ENCODE results near the gene ATOH8. TPM values are rescaled to one million over a fixed set of nuclear protein-coding genes. Genes with fewer than 3 reads are reported as not detected.

The ATOH8 gene
- total RNA-seq, 1 donor from 2014 or later: 44.9 TPM

DNA sequence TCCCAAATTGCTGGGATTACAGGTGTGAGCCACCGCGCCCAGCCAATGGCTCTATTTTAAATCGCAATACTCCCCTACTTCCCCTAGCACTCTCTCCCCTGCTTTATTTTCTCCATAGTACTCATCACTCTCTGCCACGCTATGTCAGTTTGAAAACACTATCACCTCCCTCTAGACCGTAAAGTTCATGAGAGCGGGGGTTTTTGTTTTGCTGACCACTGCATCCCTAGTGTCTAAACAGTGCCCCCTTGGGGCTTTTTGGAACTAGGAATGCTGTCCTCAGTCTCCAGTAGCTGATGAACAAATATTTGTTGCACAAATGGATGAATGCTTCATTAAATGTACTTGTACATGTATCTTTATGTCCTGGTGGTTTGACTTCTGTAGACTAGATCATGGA is 44.1 kb downstream of the ATOH8 start:
- Histone ChIP-seq H3K36me3 (no peaks in the 10 kb centered on the region), H3K27me3 (ENCODE audit: low read depth) (no peaks in the 10 kb centered on the region), H3K9me3 (peaks cover 3% of the 10 kb centered on the region), H3K4me3 (no peak overlapping the region), H3K4me1 (peaks cover 50% of the 10 kb centered on the region), H3K27ac (no peak overlapping the region)
- ATAC-seq: peak in 1 of 2 donors; percentile 23
- no peak for DNase-seq
- intact Hi-C loops (cut with DNase I): no loop called here
- TF ChIP-seq, protein P1, sequence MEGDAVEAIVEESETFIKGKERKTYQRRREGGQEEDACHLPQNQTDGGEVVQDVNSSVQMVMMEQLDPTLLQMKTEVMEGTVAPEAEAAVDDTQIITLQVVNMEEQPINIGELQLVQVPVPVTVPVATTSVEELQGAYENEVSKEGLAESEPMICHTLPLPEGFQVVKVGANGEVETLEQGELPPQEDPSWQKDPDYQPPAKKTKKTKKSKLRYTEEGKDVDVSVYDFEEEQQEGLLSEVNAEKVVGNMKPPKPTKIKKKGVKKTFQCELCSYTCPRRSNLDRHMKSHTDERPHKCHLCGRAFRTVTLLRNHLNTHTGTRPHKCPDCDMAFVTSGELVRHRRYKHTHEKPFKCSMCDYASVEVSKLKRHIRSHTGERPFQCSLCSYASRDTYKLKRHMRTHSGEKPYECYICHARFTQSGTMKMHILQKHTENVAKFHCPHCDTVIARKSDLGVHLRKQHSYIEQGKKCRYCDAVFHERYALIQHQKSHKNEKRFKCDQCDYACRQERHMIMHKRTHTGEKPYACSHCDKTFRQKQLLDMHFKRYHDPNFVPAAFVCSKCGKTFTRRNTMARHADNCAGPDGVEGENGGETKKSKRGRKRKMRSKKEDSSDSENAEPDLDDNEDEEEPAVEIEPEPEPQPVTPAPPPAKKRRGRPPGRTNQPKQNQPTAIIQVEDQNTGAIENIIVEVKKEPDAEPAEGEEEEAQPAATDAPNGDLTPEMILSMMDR (IDR thresholded peaks at IDR 0.05): peak; percentile 53

DNA sequence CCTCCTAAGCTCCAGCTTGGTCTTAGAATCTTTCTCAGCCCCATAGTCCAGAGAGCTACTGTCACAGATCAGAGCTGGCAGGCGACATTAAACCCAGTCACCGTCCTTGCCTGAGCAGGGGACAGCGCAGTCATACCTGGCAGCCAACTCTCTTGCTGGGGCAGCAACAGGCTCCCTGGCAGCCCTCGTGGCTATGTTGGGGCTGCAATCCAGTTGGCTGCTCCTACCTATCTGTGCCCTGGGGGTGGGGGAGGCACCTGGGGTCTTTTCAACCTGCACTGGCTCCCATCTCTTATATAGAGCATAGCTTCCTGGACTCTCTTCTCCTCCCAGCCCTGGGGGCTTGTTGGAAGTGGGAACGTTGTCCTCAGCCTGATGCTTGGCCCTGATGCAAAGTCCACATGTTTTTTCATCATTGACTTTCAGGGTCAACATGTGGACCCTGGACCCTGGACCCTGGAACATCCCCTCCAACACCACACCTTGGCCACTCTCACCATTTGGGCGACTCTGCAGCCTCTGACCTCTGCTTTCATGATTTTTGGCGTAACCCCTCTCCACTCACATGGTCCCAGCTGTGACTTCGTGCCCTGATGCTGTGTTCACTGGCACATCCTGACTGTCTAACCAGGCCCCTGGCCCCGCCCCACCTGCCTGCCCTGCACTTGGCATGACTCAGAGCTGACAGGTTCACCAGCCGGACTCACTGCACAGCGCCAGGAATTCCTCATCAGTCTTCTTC is 45.6 kb downstream of the ATOH8 start:
- Histone ChIP-seq H3K4me1 (peaks cover 38% of the 10 kb centered on the region), H3K27ac (no peak overlapping the region), H3K36me3 (no peaks in the 10 kb centered on the region), H3K4me3 (no peak overlapping the region), H3K27me3 (ENCODE audit: low read depth) (no peaks in the 10 kb centered on the region), H3K9me3 (peaks cover 3% of the 10 kb centered on the region)
- intact Hi-C loops (cut with DNase I): no loop called here
- DNase-seq: no peak
- peak in 1 of 2 donors; percentile 33 for ATAC-seq
- TF ChIP-seq, protein P1 (IDR thresholded peaks at IDR 0.05): no peak

DNA sequence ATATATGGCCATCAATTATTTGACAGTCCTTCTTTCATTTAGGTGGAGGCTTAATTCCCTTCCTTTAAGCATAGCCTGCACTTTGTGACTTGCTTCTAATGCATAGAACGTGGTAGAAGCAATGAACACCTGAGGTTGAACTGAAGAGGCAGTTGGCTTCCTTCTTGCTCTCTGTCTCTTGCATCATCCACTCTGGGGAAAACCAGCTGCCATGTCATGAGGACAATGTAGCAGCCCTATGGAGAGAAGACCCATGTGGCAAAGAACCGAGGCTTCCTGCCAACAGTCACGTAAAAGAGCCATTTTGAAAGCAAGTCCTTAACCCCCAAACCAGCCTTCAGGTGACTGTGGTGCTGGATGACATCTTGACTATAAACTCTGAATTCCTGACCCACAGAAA is 46.8 kb downstream of the ATOH8 start:
- Histone ChIP-seq H3K4me1 (peaks cover 31% of the 10 kb centered on the region), H3K9me3 (peaks cover 3% of the 10 kb centered on the region), H3K4me3 (no peak overlapping the region), H3K27ac (no peak overlapping the region), H3K27me3 (ENCODE audit: low read depth) (no peaks in the 10 kb centered on the region), H3K36me3 (no peaks in the 10 kb centered on the region)
- ATAC-seq (no peak), DNase-seq (no peak)
- TF ChIP-seq, protein P1 (IDR thresholded peaks at IDR 0.05): no peak
- intact Hi-C loops (cut with DNase I): no loop called here

DNA sequence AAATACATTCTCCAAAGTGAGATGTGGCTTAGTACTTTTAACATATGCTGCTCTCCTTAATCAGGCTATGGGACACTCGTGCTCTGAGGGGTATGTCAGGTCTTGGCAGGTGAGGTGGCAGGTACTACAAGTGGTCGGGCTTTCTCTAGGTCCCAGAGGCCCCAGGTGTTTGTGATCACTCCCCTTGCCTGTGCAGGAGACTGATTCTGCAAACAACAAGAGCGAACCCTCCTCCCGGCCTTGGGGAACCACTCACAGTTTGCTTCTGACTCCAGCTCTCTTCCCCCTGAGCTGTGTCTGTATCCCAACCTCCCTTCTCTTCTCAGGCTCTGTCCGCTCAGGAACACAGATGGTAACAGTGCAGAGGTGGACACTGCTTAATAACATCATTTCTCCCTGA is 48.1 kb downstream of the ATOH8 start:
- H3K4me1 ChIP-seq: peaks cover 19% of the 10 kb centered on the region

DNA sequence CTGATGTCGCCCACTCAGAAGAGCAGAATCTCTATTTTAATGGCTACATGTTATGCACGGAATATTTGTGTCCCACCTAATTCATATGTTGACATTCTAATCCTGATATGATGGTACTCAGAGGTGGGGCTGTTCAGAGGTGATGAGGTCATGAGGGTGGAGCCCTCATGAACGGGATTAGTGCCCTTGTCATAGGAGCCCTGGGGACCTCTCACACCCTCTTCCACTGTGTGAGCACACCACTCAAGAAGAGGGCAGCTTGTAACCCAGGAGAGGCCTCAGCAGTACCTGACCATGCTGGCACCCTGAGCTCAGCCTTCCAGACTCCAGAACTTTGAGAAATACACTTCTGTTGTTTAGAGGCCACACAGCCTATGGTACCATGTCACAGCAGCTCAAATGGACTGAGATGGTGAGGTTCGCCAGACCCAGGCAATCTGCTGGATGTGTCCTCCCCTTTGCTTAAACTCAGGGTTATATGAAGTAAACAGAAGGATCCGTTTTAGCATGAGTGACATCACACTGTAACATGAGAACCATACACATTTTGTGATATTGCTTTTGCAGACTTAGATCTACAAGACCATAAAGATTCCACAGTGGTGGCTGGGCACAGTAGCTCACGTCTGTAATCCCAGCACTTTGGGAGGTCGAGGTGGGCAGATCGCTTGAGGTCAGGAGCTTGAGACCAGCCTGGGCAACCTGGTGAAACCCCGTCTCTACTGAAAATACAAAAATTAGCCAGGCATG is 48.7 kb downstream of the ATOH8 start:
- Histone ChIP-seq H3K9me3 (peaks cover 3% of the 10 kb centered on the region), H3K4me1 (peaks cover 12% of the 10 kb centered on the region), H3K4me3 (no peak overlapping the region), H3K36me3 (no peaks in the 10 kb centered on the region), H3K27me3 (ENCODE audit: low read depth) (no peaks in the 10 kb centered on the region), H3K27ac (no peak overlapping the region)
- TF ChIP-seq, protein P1 (IDR thresholded peaks at IDR 0.05): no peak
- ATAC-seq: no peak
- intact Hi-C loops (cut with DNase I): no loop called here
- DNase-seq: no peak

More for the DNA sequence above, 48.1 kb downstream of the ATOH8 start:
- H3K27ac ChIP-seq: no peak overlapping the region
- H3K4me3 ChIP-seq: no peak overlapping the region
- H3K36me3 ChIP-seq: no peaks in the 10 kb centered on the region
- TF ChIP-seq, protein P1 (IDR thresholded peaks at IDR 0.05): no peak
- intact Hi-C loops (cut with DNase I): no loop called here
- peaks cover 3% of the 10 kb centered on the region for H3K9me3 ChIP-seq
- DNase-seq: no peak
- no peaks in the 10 kb centered on the region for H3K27me3 ChIP-seq (ENCODE audit: low read depth)
- no peak for ATAC-seq
